Upper lobe of left lung (tissue), 4 donors: ENCODE results near the gene NCF4.

Source experiments
- CTCF ChIP-seq, 6 experiments: fragments of 450-650 bp in 4 of 6; fragments of 200-600 bp in 2 of 6; sonication (generic) in 2 of 6; IDR thresholded peaks; one replicate each; pipeline ENCODE4 v1.5.1; 2016 to 2019; ENCODE audit warnings: antibody characterized with exemption in 6 of 6
- EP300 ChIP-seq, 4 donors: sonication (generic); formaldehyde crosslinking; IDR thresholded peaks; one replicate each; pipeline ENCODE4 v1.5.1; 2017; ENCODE audit warnings: antibody characterized with exemption in 4 of 4, control low read depth in 2 of 4
- POLR2A ChIP-seq, 4 donors: fragments of 450-650 bp; IDR thresholded peaks; one replicate each; pipeline ENCODE4 v1.5.1; 2016 to 2017; ENCODE audit warnings: antibody characterized with exemption in 4 of 4, mild to moderate bottlenecking in 2 of 4

- TF ChIP-seq EP300 (IDR thresholded peaks at IDR 0.05) (no peak), POLR2A (IDR thresholded peaks at IDR 0.05) (no peak), CTCF (IDR thresholded peaks at IDR 0.05) (no peak)
Observed at GRCh38 chr22:36840106-36840505, 20.7 kb upstream of the NCF4 start.
